Lung (tissue), 12 donors: ENCODE data around the gene CDCA4. TPM values are rescaled to one million over a fixed set of nuclear protein-coding genes. Genes with fewer than 3 reads are reported as not detected.

Experiments
- ATAC-seq: fragments of 200-7000 bp; cut with Tn5 transposase; one replicate; pipeline ENCODE4 v1.9.1; 2020; ENCODE audit warnings: moderate number of reproducible peaks; ENCODE audit not compliant: insufficient read depth, low FRiP score
- DNase-seq, 3 donors: peaks; one replicate each; pipeline ENCODE4 v3.0.0-alpha.2; 2013 to 2017
- H3K27ac ChIP-seq, 2 donors: one replicate each; pipeline ENCODE4 v1.5.1; 2013; ENCODE audit warnings: mild to moderate bottlenecking in 2 of 2, moderate library complexity in 2 of 2, control low read depth in 1 of 2, inconsistent platforms in 1 of 2, low read depth in 1 of 2, low read length in 1 of 2
- H3K27me3 ChIP-seq, 3 donors: one replicate each; pipeline ENCODE4 v1.5.1; 2013; ENCODE audit warnings: low read length in 2 of 3; ENCODE audit not compliant: control insufficient read depth in 3 of 3, insufficient read depth in 3 of 3
- H3K36me3 ChIP-seq, 4 donors: one replicate each; pipeline ENCODE4 v1.5.1; 2013; ENCODE audit warnings: low read length in 4 of 4, mild to moderate bottlenecking in 1 of 4, moderate library complexity in 1 of 4; ENCODE audit not compliant: control insufficient read depth in 4 of 4, insufficient read depth in 4 of 4
- H3K4me1 ChIP-seq, 5 donors: one replicate each; pipeline ENCODE4 v1.5.1; 2013; ENCODE audit warnings: low read length in 5 of 5, mild to moderate bottlenecking in 2 of 5, moderate library complexity in 1 of 5; ENCODE audit not compliant: control insufficient read depth in 5 of 5, insufficient read depth in 5 of 5
- H3K4me3 ChIP-seq: one replicate; pipeline ENCODE4 v1.5.1; 2013; ENCODE audit warnings: mild to moderate bottlenecking, control low read depth, moderate library complexity
- H3K9ac ChIP-seq, 2 donors: one replicate each; pipeline ENCODE4 v1.5.1; 2013; ENCODE audit warnings: low read length in 2 of 2, control low read depth in 1 of 2; ENCODE audit not compliant: insufficient read depth in 1 of 2
- H3K9me3 ChIP-seq, 4 donors: one replicate each; pipeline ENCODE4 v1.5.1; 2013; ENCODE audit warnings: low read length in 3 of 4, mild to moderate bottlenecking in 1 of 4, moderate library complexity in 1 of 4; ENCODE audit not compliant: control insufficient read depth in 4 of 4, insufficient read depth in 3 of 4
- WGBS, 2 donors: extraction: QIAGEN DNeasy Blood & Tissue Kit; methylation state at CpG; one replicate each; pipeline ENCODE4 v1.1.7; 2013; 5-methylcytosine and 5-hydroxymethylcytosine counted together
- polyA plus RNA-seq, 2 donors: library from polyadenylated mRNA; stranded (reverse); fragments of 200-250 nt; gene quantifications; one replicate each; pipeline ENCODE4 v1.2.1, GENCODE V29; 2013
- total RNA-seq, 2 donors: library from RNA; depleted of rRNA in 1 of 2; stranded (reverse); fragments of >200 nt in 1 of 2; gene quantifications; one replicate each; pipeline ENCODE4 v1.2.1, GENCODE V29; 2014 to 2021
- TF ChIP-seq, protein P1 (sequence below): IDR thresholded peaks from 2 replicates; pipeline ENCODE4 v1.5.1; 2012; ENCODE audit warnings: mild to moderate bottlenecking; ENCODE audit errors: control extremely low read depth, extremely low read depth
- donor health status: control.
- donor health status: control.
- donor health status: Bipolar disorder and iron deficiency.
- donor health status: healthy.
- donor health status: DM: yes; HTN: yes; CAD: no.

CDCA4 gene
- total and polyA plus RNA-seq, 4 donors = 7.5 to 9.8 (median 8.2) TPM

DNA sequence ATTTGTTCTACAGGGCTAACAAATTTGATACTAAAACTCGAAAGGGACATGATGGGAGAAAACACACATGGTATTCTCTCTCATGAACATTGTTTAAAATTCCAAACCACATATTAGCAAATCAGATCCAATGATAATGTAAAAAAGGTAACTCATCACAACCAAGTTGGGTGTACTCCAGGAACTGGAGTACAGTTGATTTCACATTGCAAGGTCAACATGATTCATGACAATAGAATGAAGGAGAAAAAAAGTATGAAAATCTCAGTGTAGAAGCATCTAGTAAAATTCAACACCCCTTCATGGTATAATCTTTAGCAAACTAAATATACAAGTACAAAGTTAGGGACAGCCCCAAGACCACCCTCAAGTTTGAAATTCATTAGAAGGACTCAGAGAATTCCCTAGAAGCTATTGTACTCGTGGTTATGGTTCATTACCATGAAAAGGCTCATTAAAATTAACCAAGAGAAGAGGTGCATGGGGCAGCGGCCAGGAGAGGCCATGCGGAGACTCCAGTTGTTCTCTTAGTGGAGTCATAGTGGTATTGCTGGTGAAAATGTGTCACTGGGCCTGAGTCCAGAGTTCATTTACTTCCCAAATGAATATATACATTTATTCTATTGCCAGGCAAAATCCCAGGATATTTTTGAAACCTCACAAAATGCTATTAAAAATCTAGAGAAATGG is 3.1 kb upstream of the CDCA4 start:
- WGBS, 2 donors = 79 to 87% methylated on average over 4 of the region's 4 CpGs
- H3K27ac ChIP-seq = peak overlapping the region in 1 of 2 donors; percentile 45
- TF ChIP-seq, protein P1, sequence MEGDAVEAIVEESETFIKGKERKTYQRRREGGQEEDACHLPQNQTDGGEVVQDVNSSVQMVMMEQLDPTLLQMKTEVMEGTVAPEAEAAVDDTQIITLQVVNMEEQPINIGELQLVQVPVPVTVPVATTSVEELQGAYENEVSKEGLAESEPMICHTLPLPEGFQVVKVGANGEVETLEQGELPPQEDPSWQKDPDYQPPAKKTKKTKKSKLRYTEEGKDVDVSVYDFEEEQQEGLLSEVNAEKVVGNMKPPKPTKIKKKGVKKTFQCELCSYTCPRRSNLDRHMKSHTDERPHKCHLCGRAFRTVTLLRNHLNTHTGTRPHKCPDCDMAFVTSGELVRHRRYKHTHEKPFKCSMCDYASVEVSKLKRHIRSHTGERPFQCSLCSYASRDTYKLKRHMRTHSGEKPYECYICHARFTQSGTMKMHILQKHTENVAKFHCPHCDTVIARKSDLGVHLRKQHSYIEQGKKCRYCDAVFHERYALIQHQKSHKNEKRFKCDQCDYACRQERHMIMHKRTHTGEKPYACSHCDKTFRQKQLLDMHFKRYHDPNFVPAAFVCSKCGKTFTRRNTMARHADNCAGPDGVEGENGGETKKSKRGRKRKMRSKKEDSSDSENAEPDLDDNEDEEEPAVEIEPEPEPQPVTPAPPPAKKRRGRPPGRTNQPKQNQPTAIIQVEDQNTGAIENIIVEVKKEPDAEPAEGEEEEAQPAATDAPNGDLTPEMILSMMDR = no peak
- H3K9me3 ChIP-seq = no peaks in the 10 kb centered on the region
- no peak for ATAC-seq
- H3K4me1 ChIP-seq = peaks cover 0 to 22% (median 8%) of the 10 kb centered on the region in 5 donors
- DNase-seq = no peak
- H3K27me3 ChIP-seq = peaks cover 0 to 2% (median 0%) of the 10 kb centered on the region in 3 donors
- no peak overlapping the region for H3K9ac ChIP-seq
- H3K36me3 ChIP-seq = no peaks in the 10 kb centered on the region
- no peak overlapping the region for H3K4me3 ChIP-seq

DNA sequence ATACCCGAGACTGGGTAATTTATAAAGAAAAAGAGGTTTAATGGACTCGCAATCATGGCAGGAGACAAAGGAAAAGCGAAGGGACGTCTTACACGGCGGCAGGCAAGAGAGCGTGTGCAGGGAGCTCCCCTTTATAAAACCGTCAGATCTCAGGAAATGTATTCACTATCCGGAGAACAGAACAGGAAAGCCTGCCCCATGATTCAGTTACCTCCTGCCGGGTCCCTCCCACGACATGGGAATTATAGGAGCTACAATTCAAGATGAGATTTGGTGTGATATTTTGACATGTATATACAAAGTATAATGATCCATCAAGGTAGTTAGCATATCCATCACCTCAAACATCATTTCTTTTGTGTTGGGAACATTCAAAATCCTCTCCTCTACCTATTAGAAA is 2.3 kb upstream of the CDCA4 start:
- Histone ChIP-seq H3K4me3 (no peak overlapping the region), H3K9ac (no peak overlapping the region), H3K27me3 (no peaks in the 10 kb centered on the region), H3K36me3 (no peaks in the 10 kb centered on the region), H3K4me1 (peaks cover 0 to 28% (median 8%) of the 10 kb centered on the region in 5 donors), H3K9me3 (no peaks in the 10 kb centered on the region), H3K27ac (no peak overlapping the region)
- DNase-seq (no peak), ATAC-seq (no peak)
- 58 to 73% methylated on average over 11 of the region's 11 CpGs for WGBS, 2 donors
- TF ChIP-seq, protein P1 = no peak

DNA sequence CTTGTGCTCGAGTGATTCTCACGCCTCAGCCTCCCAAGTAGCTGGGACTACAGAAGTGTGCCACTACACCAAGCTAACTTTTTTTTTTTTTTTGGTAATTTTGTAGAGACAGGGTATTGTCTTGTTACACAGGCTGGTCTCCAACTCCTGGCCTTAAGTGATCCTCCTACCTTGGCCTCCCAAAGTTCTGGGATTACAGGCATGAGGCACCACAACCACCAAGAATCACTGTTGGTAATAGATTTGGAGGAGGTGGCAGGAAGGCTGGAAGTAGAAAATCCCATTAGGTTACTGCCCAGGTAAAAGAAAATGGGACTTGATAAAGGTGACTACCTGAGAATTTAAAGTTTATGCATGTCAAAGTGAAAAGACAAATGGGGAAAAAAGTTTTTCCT is 1.4 kb upstream of the CDCA4 start:
- Histone ChIP-seq H3K36me3 (no peaks in the 10 kb centered on the region), H3K9ac (peak overlapping the region in 1 of 2 donors; percentile 82), H3K9me3 (no peaks in the 10 kb centered on the region), H3K4me3 (no peak overlapping the region), H3K4me1 (peaks cover 0 to 28% (median 8%) of the 10 kb centered on the region in 5 donors), H3K27me3 (no peaks in the 10 kb centered on the region), H3K27ac (no peak overlapping the region)
- no peak for DNase-seq
- TF ChIP-seq, protein P1 = no peak
- 66 to 89% methylated on average over 2 of the region's 2 CpGs for WGBS, 2 donors
- ATAC-seq = no peak
